AG09319 (cell line): Measurements from ENCODE around the gene NR1H4.
"Not testable (repeated sequence)": the region's sequence is repeated elsewhere in the genome, so short reads cannot be mapped to it uniquely, and the experiment has no call there.

ENCODE experiments used
- DNase-seq: peaks from one replicate; pipeline ENCODE4 v3.0.0-alpha.2; 2010; ENCODE audit warnings: low read depth; ENCODE audit errors: extremely low read depth
- TF ChIP-seq, protein P1 (sequence below): IDR thresholded peaks from 2 replicates; pipeline ENCODE4 v1.5.1; 2011; ENCODE audit warnings: low read depth, mild to moderate bottlenecking, inconsistent platforms, low read length, moderate library complexity

Gene NR1H4

GRCh38 chr12:100473716-100474150 lies at the start of gene NR1H4:
NR1H4 (plus strand) TSS chr12:100473866; CDS start chr12:100493324, 19,458 bp downstream.
- peak; percentile 5 for DNase-seq
- TF ChIP-seq, protein P1, sequence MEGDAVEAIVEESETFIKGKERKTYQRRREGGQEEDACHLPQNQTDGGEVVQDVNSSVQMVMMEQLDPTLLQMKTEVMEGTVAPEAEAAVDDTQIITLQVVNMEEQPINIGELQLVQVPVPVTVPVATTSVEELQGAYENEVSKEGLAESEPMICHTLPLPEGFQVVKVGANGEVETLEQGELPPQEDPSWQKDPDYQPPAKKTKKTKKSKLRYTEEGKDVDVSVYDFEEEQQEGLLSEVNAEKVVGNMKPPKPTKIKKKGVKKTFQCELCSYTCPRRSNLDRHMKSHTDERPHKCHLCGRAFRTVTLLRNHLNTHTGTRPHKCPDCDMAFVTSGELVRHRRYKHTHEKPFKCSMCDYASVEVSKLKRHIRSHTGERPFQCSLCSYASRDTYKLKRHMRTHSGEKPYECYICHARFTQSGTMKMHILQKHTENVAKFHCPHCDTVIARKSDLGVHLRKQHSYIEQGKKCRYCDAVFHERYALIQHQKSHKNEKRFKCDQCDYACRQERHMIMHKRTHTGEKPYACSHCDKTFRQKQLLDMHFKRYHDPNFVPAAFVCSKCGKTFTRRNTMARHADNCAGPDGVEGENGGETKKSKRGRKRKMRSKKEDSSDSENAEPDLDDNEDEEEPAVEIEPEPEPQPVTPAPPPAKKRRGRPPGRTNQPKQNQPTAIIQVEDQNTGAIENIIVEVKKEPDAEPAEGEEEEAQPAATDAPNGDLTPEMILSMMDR, result no peak

DNA sequence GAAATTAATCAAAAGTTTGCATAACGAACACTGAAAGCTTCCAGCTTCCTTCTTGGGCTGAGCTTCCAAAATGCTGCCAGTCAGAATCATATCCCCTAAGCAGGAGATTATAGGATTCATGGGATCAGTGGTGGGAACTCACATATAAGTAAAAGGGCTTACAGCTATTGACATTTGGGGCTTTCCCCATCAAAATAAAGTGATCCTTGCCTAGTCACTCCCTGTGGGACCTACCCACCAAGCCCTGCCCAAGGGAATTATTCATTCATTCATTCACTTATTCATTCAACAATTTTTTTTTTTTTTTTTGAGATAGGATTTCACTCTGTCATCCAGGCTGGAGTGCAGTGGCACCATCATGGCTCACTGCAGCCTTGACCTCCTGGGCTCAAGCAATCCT lies 47.5 kb upstream of the NR1H4 start:
- TF ChIP-seq, protein P1, result no peak
- DNase-seq, result no peak

DNA sequence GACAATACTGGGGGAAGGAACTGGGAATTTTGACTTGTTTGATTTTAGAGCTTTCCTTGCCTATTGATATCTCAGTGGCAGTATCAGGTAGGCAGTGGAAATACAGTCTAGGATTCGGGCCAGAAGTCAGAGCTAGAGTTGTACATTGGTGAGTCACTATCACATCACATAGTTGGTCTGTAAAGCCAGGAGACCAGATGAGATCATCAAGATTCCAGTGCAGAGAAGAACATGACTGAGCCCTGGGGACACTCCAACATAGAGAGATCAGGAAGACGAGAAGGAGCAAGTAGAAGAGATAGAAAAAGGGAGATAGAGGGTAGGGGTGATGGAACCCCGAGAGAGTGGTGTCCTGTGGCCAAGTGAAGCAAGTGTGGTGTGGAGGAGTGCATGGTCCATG lies 46.6 kb upstream of the NR1H4 start:
- TF ChIP-seq, protein P1, result no peak
- DNase-seq, result no peak

- not testable (repeated sequence) for DNase-seq
These were observed 43.4 kb upstream of the NR1H4 start for GRCh38 chr12:100430251-100430650.

- TF ChIP-seq, protein P1, result no peak
- DNase-seq, result no peak
These were observed 40.0 kb upstream of the NR1H4 start for GRCh38 chr12:100433701-100434100.

- no peak for DNase-seq
- TF ChIP-seq, protein P1, result no peak
These were observed 39.5 kb upstream of the NR1H4 start for GRCh38 chr12:100434177-100434576.

DNA sequence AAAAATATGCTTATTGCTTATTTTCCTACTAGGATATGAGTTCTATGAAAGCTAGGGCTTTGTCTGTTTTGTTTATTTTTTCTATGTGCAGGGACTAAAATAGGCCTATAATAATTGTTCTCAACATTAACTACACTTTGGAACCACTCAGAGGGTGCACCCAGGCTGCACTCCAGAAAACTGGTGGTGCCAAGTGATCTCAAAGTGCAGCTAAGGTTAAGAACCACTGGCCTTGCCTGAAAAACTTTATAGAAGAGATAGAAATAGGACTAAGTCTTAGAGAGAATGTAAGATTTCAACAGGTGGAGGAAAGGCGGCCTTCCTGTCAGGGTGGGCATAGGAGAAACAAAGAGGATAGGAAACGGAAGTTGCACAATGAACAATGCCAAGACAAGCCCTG lies 37.7 kb upstream of the NR1H4 start:
- no peak for DNase-seq
- TF ChIP-seq, protein P1, result no peak

DNA sequence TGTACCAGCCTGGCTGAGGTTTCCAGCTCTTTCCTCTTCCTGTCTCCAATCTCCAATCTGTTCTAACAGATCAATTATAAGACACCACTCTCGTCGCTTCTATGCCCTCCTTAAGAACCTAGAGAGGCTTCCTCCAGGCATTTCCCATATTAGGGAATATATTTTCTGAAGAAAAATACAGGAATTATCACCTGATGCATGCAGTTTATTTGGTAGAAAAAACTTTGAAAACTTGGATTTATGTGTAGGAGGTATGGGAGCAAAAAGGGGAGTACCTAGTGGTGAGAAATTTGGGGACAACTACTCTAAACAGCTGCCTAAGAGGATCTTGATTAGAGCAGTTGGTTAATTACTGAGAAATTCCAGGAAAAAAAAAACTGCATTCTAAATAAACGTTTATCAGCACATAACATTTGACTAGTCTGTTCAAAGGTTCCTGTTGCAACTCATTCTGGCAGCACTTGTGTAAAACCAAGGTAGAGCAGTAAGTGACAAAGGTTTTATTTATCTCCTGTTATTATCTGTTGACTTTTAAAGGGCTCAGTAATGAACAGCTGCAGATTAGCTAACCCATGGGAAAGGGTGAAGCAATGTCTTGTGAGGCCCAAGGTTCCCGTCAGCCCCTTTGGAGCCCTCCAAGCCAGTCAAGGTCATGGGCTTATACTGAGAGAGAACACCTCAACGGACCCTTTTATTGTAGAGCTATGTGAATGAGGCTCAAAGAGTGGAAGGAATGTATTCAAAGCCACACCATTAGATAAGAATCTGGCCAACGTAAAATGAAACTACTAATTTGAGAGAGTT lies 36.4 kb upstream of the NR1H4 start:
- no peak for DNase-seq
- TF ChIP-seq, protein P1, result no peak
